ENCODE data around the gene ANKRD29. TPM values are rescaled to one million over a fixed set of nuclear protein-coding genes. Genes with fewer than 3 reads are reported as not detected.

Gene ANKRD29
- polyA plus RNA-seq, 1 of the 3 experiments (the other 2 are of a cell fraction): 8.2 TPM

- H3F3A ChIP-seq (replicated peaks; ENCODE audit: insufficient read depth): no peaks in the 10 kb centered on the region
- H3K9me2 ChIP-seq: no peaks in the 10 kb centered on the region
- no peak for DNase-seq
- ChIA-PET CTCF (interaction anchor here (1.0 to 4.2 kb wide), 3 partner anchors 10 to 90 kb away, joined by 3 to 22 read pairs (median 16); no protein-coding TSS in a partner anchor), POLR2A (no interaction called here)
- no peak overlapping the region for H3K4me2 ChIP-seq
- 94% methylated on average over 8 of the region's 8 CpGs for WGBS (ENCODE audit: low lambda C conversion rate)
- H3K36me3 ChIP-seq (replicated peaks in 1 of 2; ENCODE audit: control insufficient read depth in 1 of 2, insufficient read depth in 2 of 2, low read length in 1 of 2): no peaks in the 10 kb centered on the region
- no peaks in the 10 kb centered on the region for H3K4me1 ChIP-seq (ENCODE audit: control insufficient read depth in 1 of 2, insufficient read depth in 2 of 2, low read depth in 1 of 2, low read length in 1 of 2)
- H3K79me2 ChIP-seq (ENCODE audit: insufficient read depth): no peaks in the 10 kb centered on the region
- H3K9ac ChIP-seq: no peak overlapping the region
- no peak for TF ChIP-seq MEF2A (IDR thresholded peaks at IDR 0.05; ENCODE audit: borderline replicate concordance, low read depth)
- no peak for TF ChIP-seq SMC3 (IDR thresholded peaks at IDR 0.05; ENCODE audit: low read depth, low read length)
- TF ChIP-seq EZH2phosphoT487 (IDR thresholded peaks at IDR 0.05; ENCODE audit: borderline replicate concordance, low read depth): no peak
- no peak for TF ChIP-seq CTCF (IDR thresholded peaks at IDR 0.05)
- TF ChIP-seq IRF3 (IDR thresholded peaks at IDR 0.05; ENCODE audit: low read depth, low read length): no peak
- TF ChIP-seq GABPA (IDR thresholded peaks at IDR 0.05; ENCODE audit: low read depth): no peak
- no peak for TF ChIP-seq GATA2 (CRISPR knock-in tag; IDR thresholded peaks at IDR 0.05)
- TF ChIP-seq FOSL2 (IDR thresholded peaks at IDR 0.05; ENCODE audit: borderline replicate concordance, low read depth): no peak
- no peak for TF ChIP-seq MXI1 (IDR thresholded peaks at IDR 0.05; ENCODE audit: low read depth, low read length)
- TF ChIP-seq SIN3A (IDR thresholded peaks at IDR 0.05; ENCODE audit: borderline replicate concordance, low read depth, low read length): no peak
- TF ChIP-seq FOXM1 (IDR thresholded peaks at IDR 0.05; ENCODE audit: low read depth): no peak
- TF ChIP-seq RXRA (IDR thresholded peaks at IDR 0.05; ENCODE audit: borderline replicate concordance, low read depth): no peak
- TF ChIP-seq USF1 (IDR thresholded peaks at IDR 0.05; ENCODE audit: borderline replicate concordance, low read depth): no peak
- H3K27ac ChIP-seq (ENCODE audit: low read depth in 2 of 2, low read length in 1 of 2): no peak overlapping the region
- H3K4me3 ChIP-seq (ENCODE audit: low read depth in 2 of 2, low read length in 1 of 2): no peak overlapping the region
- H2AFZ ChIP-seq (ENCODE audit: low read depth): no peak overlapping the region
- H3K9me3 ChIP-seq: no peaks in the 10 kb centered on the region
- no peaks in the 10 kb centered on the region for H4K20me1 ChIP-seq (ENCODE audit: insufficient read depth)
- H3K27me3 ChIP-seq (ENCODE audit: insufficient read depth): no peaks in the 10 kb centered on the region
These were observed 50.1 kb downstream of the ANKRD29 start for GRCh38 chr18:23612434-23613090.

Data from SK-N-SH (cell line).